Fibroblast of skin of right biceps (primary cell): Measurements from ENCODE around the gene SACM1L.
"Not testable (repeated sequence)": the region's sequence is repeated elsewhere in the genome, so short reads cannot be mapped to it uniquely, and the experiment has no call there.

ENCODE experiments used
- DNase-seq: peaks from one replicate; pipeline ENCODE4 v3.0.0-alpha.2; 2013

SACM1L gene

GRCh38 chr3:45746777-45747622 is 57.8 kb downstream of the SACM1L start:
- DNase-seq: no peak

GRCh38 chr3:45748068-45748467 is 58.9 kb downstream of the SACM1L start:
- no peak for DNase-seq

GRCh38 chr3:45749036-45749600 is 59.9 kb downstream of the SACM1L start:
- DNase-seq: not testable (repeated sequence)

- no peak for DNase-seq
Measured at GRCh38 chr3:45749880-45750279, 60.7 kb downstream of the SACM1L start.

- no peak for DNase-seq
Measured at GRCh38 chr3:45751537-45752242, 62.5 kb downstream of the SACM1L start.

- no peak for DNase-seq
Measured at GRCh38 chr3:45753095-45753494, 63.9 kb downstream of the SACM1L start.

GRCh38 chr3:45754461-45754860 is 65.3 kb downstream of the SACM1L start:
- DNase-seq: no peak

- DNase-seq: no peak
Measured at GRCh38 chr3:45756055-45756454, 66.9 kb downstream of the SACM1L start.

- DNase-seq: not testable (repeated sequence)
Measured at GRCh38 chr3:45757141-45757540, 67.9 kb downstream of the SACM1L start.

- DNase-seq: no peak
Measured at GRCh38 chr3:45758871-45759270, 69.7 kb downstream of the SACM1L start.

GRCh38 chr3:45759851-45760250 is 70.7 kb downstream of the SACM1L start:
- no peak for DNase-seq

- DNase-seq: peak; percentile 48
Measured at GRCh38 chr3:45760878-45761711, 71.9 kb downstream of the SACM1L start.

- DNase-seq: no peak
Measured at GRCh38 chr3:45761831-45762230, 72.6 kb downstream of the SACM1L start.

- DNase-seq: no peak
Measured at GRCh38 chr3:45762647-45763302, 73.6 kb downstream of the SACM1L start.

- DNase-seq: no peak
Measured at GRCh38 chr3:45763303-45763675, 74.1 kb downstream of the SACM1L start.

- no peak for DNase-seq
Measured at GRCh38 chr3:45765266-45765851, 76.2 kb downstream of the SACM1L start.

GRCh38 chr3:45765958-45766357 is 76.8 kb downstream of the SACM1L start:
- DNase-seq: no peak

- no peak for DNase-seq
Measured at GRCh38 chr3:45771166-45771775, 82.1 kb downstream of the SACM1L start.

GRCh38 chr3:45771831-45772230 is 82.6 kb downstream of the SACM1L start:
- no peak for DNase-seq

- no peak for DNase-seq
Measured at GRCh38 chr3:45772341-45773035, 83.3 kb downstream of the SACM1L start.

GRCh38 chr3:45773072-45773471 is 83.9 kb downstream of the SACM1L start:
- DNase-seq: no peak
